ENCODE results near the gene HOXD3. TPM values are rescaled to one million over a fixed set of nuclear protein-coding genes. Genes with fewer than 3 reads are reported as not detected.

The HOXD3 gene
- total RNA-seq, 2 experiments from 2014 or later, result not detected

DNA sequence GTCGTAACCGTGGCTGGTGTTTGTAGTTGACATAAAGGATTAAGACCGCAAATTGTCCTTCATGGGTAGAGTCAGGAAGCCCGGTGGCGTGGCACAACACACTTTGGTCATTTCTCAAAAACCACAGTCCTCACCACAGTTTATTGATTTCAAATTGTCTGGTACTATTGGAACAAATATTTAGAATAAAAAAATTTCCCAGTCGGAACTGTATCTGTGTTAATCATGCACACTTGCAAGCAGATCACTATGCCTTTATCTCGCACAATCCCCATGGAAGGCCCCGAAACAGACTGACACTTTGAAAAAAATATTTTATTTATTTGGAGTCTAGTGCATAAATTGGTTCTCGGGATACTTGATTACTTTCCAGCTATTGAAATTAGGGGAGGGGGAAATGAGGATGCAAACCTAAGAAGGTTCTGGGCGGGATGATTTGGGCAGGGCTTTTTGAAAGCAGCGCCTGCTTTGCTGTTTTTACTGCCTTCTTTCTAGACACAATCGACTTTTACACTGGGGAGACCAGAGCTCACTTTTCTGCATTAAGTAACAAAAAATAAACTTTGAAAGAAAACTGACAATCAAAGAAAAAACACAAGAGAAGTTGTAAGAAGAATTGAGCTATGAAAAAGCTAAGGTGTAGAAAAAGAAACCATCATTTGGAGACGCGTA is 15.9 kb downstream of the HOXD3 start:
- Mint-ChIP-seq H3K4me3 (no peak overlapping the region), H3K9me3 (no peaks in the 10 kb centered on the region), H3K4me1 (ENCODE audit: low read depth) (peaks cover 27% of the 10 kb centered on the region), H3K36me3 (ENCODE audit: low read depth) (no peaks in the 10 kb centered on the region), H3K27me3 (peaks cover 94% of the 10 kb centered on the region), H3K27ac (no peak overlapping the region)
- Histone ChIP-seq H3K9me3 (ENCODE audit: control insufficient read depth in 1 of 2, insufficient read depth in 1 of 2, low read length in 2 of 2) (peaks cover 0 to 27% of the 10 kb centered on the region in 2 experiments), H3K27me3 (ENCODE audit: control insufficient read depth in 1 of 2, insufficient read depth in 2 of 2, low read length in 2 of 2) (peaks cover 86 to 97% of the 10 kb centered on the region in 2 experiments), H3K4me3 (ENCODE audit: low read length) (no peak overlapping the region), H3K4me1 (ENCODE audit: insufficient read depth, low read length) (peaks cover 16% of the 10 kb centered on the region), H3K27ac (ENCODE audit: low read depth in 1 of 2, low read length in 2 of 2) (no peak overlapping the region), H3K36me3 (ENCODE audit: insufficient read depth, low read length) (no peaks in the 10 kb centered on the region)
- CTCF ChIA-PET, result no interaction called here
- DNase-seq (no peak), ATAC-seq (ENCODE audit: poor library complexity) (no peak)
- intact Hi-C loops (cut with DNase I, micrococcal nuclease), result loop anchor here in 1 of 2 experiments (10.0 kb wide), 1 partner anchor 48 kb away; the partner anchor contains the start of genes HOXD8 and HOXD9
- no peak for TF ChIP-seq CTCF (IDR thresholded peaks at IDR 0.05)
- POLR2A ChIA-PET, result interaction anchor here (0.6 kb wide), 1 partner anchor 17 kb away, joined by 3 read pairs; no protein-coding TSS in a partner anchor

DNA sequence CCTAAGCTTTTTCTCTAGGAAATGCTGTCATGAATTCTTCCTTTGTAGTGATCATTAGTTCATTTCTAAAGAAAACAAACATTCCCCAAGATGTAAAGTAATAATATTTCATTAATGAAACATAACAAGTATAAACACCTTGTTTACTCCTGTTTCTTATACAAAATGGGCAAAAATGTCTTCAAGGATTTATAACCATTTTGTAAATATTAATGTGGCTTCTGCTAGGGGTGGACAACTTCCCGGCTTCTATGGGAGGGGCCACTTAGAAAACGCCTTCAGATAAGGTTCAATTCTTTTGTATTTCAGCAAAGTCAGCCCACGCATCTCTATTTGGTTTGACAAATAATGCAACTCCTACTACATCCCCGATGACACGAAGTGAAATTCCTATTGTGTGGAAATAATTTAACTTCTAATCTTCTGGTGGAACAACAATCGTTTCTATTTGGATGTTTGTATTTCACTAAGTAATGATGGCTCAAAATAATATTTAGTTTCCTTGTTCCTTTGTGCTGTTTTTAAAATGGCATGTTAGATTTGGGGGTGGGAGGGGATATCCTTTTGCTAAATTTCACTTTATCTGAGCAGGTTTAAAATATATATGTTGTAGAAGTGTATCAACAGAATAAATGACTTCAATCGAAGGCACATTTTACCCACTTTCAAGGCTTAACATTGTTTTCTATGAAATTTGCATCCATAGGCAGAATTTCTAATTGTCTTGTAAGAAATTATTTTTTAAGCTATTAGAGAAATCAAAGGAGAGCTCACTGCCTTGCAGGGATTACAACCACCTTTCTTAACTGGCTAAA is 16.7 kb downstream of the HOXD3 start:
- Mint-ChIP-seq H3K9me3 (no peaks in the 10 kb centered on the region), H3K4me3 (no peak overlapping the region), H3K36me3 (ENCODE audit: low read depth) (no peaks in the 10 kb centered on the region), H3K27ac (no peak overlapping the region), H3K4me1 (ENCODE audit: low read depth) (peaks cover 27% of the 10 kb centered on the region), H3K27me3 (peaks cover 96% of the 10 kb centered on the region)
- ATAC-seq (ENCODE audit: poor library complexity) (no peak), DNase-seq (no peak)
- H3K36me3 ChIP-seq (ENCODE audit: insufficient read depth, low read length), result no peaks in the 10 kb centered on the region
- H3K27ac ChIP-seq (ENCODE audit: low read depth in 1 of 2, low read length in 2 of 2), result no peak overlapping the region
- H3K4me1 ChIP-seq (ENCODE audit: insufficient read depth, low read length), result peaks cover 19% of the 10 kb centered on the region
- no peak overlapping the region for H3K4me3 ChIP-seq (ENCODE audit: low read length)
- ChIA-PET POLR2A (interaction anchor here (0.6 kb wide), 1 partner anchor 16 kb away, joined by 3 read pairs; no protein-coding TSS in a partner anchor), CTCF (no interaction called here)
- no peak for TF ChIP-seq CTCF (IDR thresholded peaks at IDR 0.05)
- H3K9me3 ChIP-seq (ENCODE audit: control insufficient read depth in 1 of 2, insufficient read depth in 1 of 2, low read length in 2 of 2), result peaks cover 0 to 27% of the 10 kb centered on the region in 2 experiments
- intact Hi-C loops (cut with DNase I, micrococcal nuclease), result loop anchor here in 1 of 2 experiments (10.0 kb wide), 1 partner anchor 49 kb away; the partner anchor contains the start of genes HOXD8 and HOXD9
- peaks cover 85 to 100% of the 10 kb centered on the region in 2 experiments for H3K27me3 ChIP-seq (ENCODE audit: control insufficient read depth in 1 of 2, insufficient read depth in 2 of 2, low read length in 2 of 2)

DNA sequence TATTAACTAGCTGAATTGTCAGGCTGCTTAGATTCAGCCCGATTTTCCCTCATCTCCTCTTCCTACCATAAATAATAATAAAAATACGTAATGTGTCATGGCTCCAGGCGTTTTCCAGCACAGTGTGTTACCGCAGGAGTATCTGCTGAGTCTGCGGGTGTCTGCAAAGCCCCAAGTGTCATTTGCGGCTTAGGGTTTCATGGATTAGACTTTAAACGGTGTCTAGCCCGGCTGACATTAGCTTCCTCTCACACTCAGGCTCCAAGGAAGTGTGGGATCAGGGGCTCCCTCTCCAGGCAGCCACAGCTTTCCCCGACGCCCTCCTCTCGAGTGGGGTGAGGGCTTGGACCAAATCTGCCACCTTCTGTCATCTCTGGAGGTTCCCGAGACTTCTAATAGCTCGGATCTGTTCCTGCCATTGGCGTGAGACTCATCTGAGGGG is 17.3 kb downstream of the HOXD3 start:
- ATAC-seq (ENCODE audit: poor library complexity), result no peak
- H3K36me3 ChIP-seq (ENCODE audit: insufficient read depth, low read length), result no peaks in the 10 kb centered on the region
- peaks cover 0 to 27% of the 10 kb centered on the region in 2 experiments for H3K9me3 ChIP-seq (ENCODE audit: control insufficient read depth in 1 of 2, insufficient read depth in 1 of 2, low read length in 2 of 2)
- peaks cover 96% of the 10 kb centered on the region for H3K27me3 Mint-ChIP-seq
- no peak overlapping the region for H3K27ac ChIP-seq (ENCODE audit: low read depth in 1 of 2, low read length in 2 of 2)
- TF ChIP-seq CTCF (IDR thresholded peaks at IDR 0.05), result no peak
- H3K9me3 Mint-ChIP-seq, result no peaks in the 10 kb centered on the region
- CTCF ChIA-PET, result no interaction called here
- H3K27me3 ChIP-seq (ENCODE audit: control insufficient read depth in 1 of 2, insufficient read depth in 2 of 2, low read length in 2 of 2), result peaks cover 79 to 100% of the 10 kb centered on the region in 2 experiments
- H3K4me3 ChIP-seq (ENCODE audit: low read length), result no peak overlapping the region
- intact Hi-C loops (cut with DNase I, micrococcal nuclease), result loop anchor here in 1 of 2 experiments (10.0 kb wide), 1 partner anchor 50 kb away; the partner anchor contains the start of genes HOXD8 and HOXD9
- H3K36me3 Mint-ChIP-seq (ENCODE audit: low read depth), result no peaks in the 10 kb centered on the region
- H3K4me1 ChIP-seq (ENCODE audit: insufficient read depth, low read length), result peaks cover 19% of the 10 kb centered on the region
- no peak overlapping the region for H3K4me3 Mint-ChIP-seq
- POLR2A ChIA-PET, result no interaction called here
- H3K4me1 Mint-ChIP-seq (ENCODE audit: low read depth), result peaks cover 27% of the 10 kb centered on the region
- H3K27ac Mint-ChIP-seq, result no peak overlapping the region
- DNase-seq, result no peak

Measured in CD4-positive, alpha-beta T cell (primary cell).